ENCODE results near the gene DCLK1. TPM values are rescaled to one million over a fixed set of nuclear protein-coding genes. Genes with fewer than 3 reads are reported as not detected.

Gene DCLK1
- total RNA-seq, 1 donor from 2014 or later: 7.9 TPM

DNA sequence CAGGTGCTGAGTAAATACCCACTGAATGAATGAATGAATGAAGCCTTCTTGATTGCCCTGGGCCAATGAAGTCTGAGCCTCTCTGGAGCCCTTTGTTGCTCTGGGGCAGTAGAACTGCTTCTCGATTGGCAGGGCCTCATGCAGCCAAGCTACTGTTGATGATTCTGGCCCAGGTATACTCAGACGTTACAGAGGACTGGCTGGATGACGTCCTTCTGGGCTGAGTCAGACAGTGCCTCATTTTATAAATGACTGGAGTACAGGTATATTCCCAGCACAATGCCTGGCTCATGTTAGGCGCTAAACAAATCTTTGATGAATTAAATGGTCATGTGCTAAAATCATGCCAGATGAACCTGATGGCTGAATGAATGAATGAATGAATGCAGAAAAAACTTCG lies 410.9 kb downstream of the DCLK1 start:
- H3K27ac Mint-ChIP-seq (ENCODE audit: unreplicated experiment): no peak overlapping the region
- H3K27me3 Mint-ChIP-seq (ENCODE audit: low read depth): no peaks in the 10 kb centered on the region
- no peaks in the 10 kb centered on the region for H3K9me3 Mint-ChIP-seq (ENCODE audit: low read depth)
- no peak overlapping the region for H3K4me3 Mint-ChIP-seq (ENCODE audit: unreplicated experiment)
- H3K36me3 Mint-ChIP-seq (ENCODE audit: low read depth): no peaks in the 10 kb centered on the region
- TF ChIP-seq CTCF (IDR thresholded peaks at IDR 0.05): no peak
- peaks cover 21% of the 10 kb centered on the region for H3K4me1 Mint-ChIP-seq (ENCODE audit: low read depth)
- DNase-seq (ENCODE audit: low spot score): no peak

Other genes with a start within 250 kb of the DCLK1 start
- 0.15 to 0.19 TPM in 2 of 3 replicates, not detected in the other for gene SOHLH2, start 83.2 kb upstream of the DCLK1 start, total RNA-seq
- 1.8 to 2.3 TPM (median 2.2 TPM) in 3 replicates for gene CCDC169, start 166.4 kb upstream of the DCLK1 start, total RNA-seq
- 93.6 to 97.1 TPM (median 95.6 TPM) in 3 replicates for gene SPART, start 215.0 kb upstream of the DCLK1 start, total RNA-seq